OCI-LY7 (cell line): Measurements from ENCODE around the gene GPR183. TPM values are rescaled to one million over a fixed set of nuclear protein-coding genes. Genes with fewer than 3 reads are reported as not detected.

ENCODE experiments used
- BruUV-seq: library from RNA; stranded (reverse); fragments of 400-500 nt; replicated peaks from 2 replicates; lab custom pipeline; 2021; lab: Mats Ljungman, UMichigan
- CTCF ChIA-PET: fragments of 300-600 bp; sonication (Branson Sonifier 250); formaldehyde crosslinking; loops from one replicate; lab custom pipeline; 2022; ENCODE audit warnings: antibody characterized with exemption; ENCODE audit not compliant: unreplicated experiment; lab: Charles Lee
- POLR2A ChIA-PET: fragments of 300-600 bp; sonication (Branson Sonifier 250); formaldehyde crosslinking; loops from one replicate; lab custom pipeline; 2022; ENCODE audit warnings: antibody characterized with exemption; lab: Charles Lee
- DNase-seq: peaks from one replicate; pipeline ENCODE4 v3.0.0-alpha.2; 2015; ENCODE audit warnings: low spot score
- H2AFZ ChIP-seq: fragments of 200-600 bp; sonication (generic), shearing (Covaris generic); 2 replicates; pipeline ENCODE4 v1.6.1; 2014; ENCODE audit warnings: mild to moderate bottlenecking, antibody characterized with exemption, low read length, moderate library complexity
- H3K27ac ChIP-seq: fragments of 200-600 bp; sonication (generic); 2 replicates; pipeline ENCODE4 v1.5.1; 2014; ENCODE audit warnings: mixed run types, low read depth, mild to moderate bottlenecking, moderate library complexity, low read length, inconsistent platforms; ENCODE audit not compliant: poor library complexity, severe bottlenecking
- H3K36me3 ChIP-seq: fragments of 200-600 bp; sonication (generic); 2 replicates; pipeline ENCODE4 v1.6.1; 2014; ENCODE audit warnings: mild to moderate bottlenecking, antibody characterized with exemption, low read length, moderate library complexity, mixed read lengths; ENCODE audit not compliant: insufficient read depth
- H3K4me1 ChIP-seq: fragments of 200-600 bp; sonication (generic); 2 replicates; pipeline ENCODE4 v1.5.1; 2014; ENCODE audit warnings: mild to moderate bottlenecking, low read length; ENCODE audit not compliant: insufficient read depth, poor library complexity, severe bottlenecking
- H3K4me2 ChIP-seq: fragments of 200-600 bp; sonication (generic); 2 replicates; pipeline ENCODE4 v1.6.1; 2014; ENCODE audit warnings: mild to moderate bottlenecking, low read length
- H3K4me3 ChIP-seq: fragments of 200-600 bp; sonication (generic); 2 replicates; pipeline ENCODE4 v1.5.1; 2014; ENCODE audit warnings: mild to moderate bottlenecking, low read depth, low read length; ENCODE audit not compliant: poor library complexity, severe bottlenecking
- H3K79me2 ChIP-seq: fragments of 200-600 bp; sonication (generic); 2 replicates; pipeline ENCODE4 v1.6.1; 2016; ENCODE audit warnings: low read depth, mild to moderate bottlenecking, low read length, moderate library complexity, mixed read lengths; ENCODE audit not compliant: insufficient read depth
- H3K9me2 ChIP-seq: fragments of 200-600 bp; sonication (generic); 2 replicates; pipeline ENCODE4 v1.6.1; 2016; ENCODE audit warnings: mild to moderate bottlenecking, low read length, mixed read lengths; ENCODE audit not compliant: insufficient read depth
- H3K9me3 ChIP-seq: fragments of 200-600 bp; sonication (generic); 2 replicates; pipeline ENCODE4 v1.6.1; 2014; ENCODE audit warnings: mild to moderate bottlenecking, mixed run types, low read length, mixed read lengths
- H4K20me1 ChIP-seq: fragments of 200-600 bp; sonication (generic); 2 replicates; pipeline ENCODE4 v1.6.1; 2014; ENCODE audit warnings: mild to moderate bottlenecking, antibody characterized with exemption, low read length, moderate library complexity, mixed read lengths; ENCODE audit not compliant: insufficient read depth
- EZH2phosphoT487 ChIP-seq: fragments of 200-600 bp; sonication (generic); IDR thresholded peaks from 2 replicates; pipeline ENCODE4 v1.6.1; 2018; ENCODE audit warnings: low read depth, borderline replicate concordance, mild to moderate bottlenecking, mixed run types, antibody characterized with exemption, low read length, moderate library complexity, mixed read lengths
- intact Hi-C: fragments of 100-400 bp; cut with micrococcal nuclease; formaldehyde crosslinking; loops from one replicate; pipeline ENCODE4 v1.10.0; 2022; ENCODE audit not compliant: unreplicated experiment
- total RNA-seq, 2 experiments: library from RNA; depleted of rRNA in 1 of 2; stranded (reverse); fragments of >200 nt in 1 of 2; shearing (Covaris generic) in 1 of 2; gene quantifications; 2 replicates each; pipeline ENCODE4 v1.2.3, GENCODE V29; 2014 to 2022
- TF ChIP-seq, protein P1 (sequence below): fragments of 200-600 bp; sonication (generic); conservative IDR thresholded peaks from 2 replicates; pipeline ENCODE4 v1.5.1; 2014; ENCODE audit warnings: mild to moderate bottlenecking, antibody characterized with exemption, low read length, moderate library complexity, mixed read lengths

GPR183 gene
- total RNA-seq, 2 experiments from 2014 or later = not detected

DNA sequence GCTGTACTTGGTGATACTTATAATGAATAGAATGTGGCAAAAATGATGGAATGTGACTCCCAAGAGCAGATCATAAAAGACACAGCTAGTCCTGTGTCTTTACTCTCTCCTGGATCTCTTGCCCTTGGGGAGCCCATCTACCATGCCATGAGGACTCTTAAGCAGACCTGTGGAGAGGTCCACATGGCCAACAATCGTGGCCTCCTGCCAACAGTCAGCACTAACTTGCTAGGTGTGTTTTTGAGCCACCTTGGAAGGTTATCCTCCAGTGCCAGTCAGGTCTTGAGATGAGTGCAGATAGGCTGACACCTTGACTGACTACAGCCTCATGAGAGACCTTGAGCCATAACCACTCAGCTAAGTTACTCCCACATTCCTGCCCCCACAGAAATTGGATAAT is 22.3 kb upstream of the GPR183 start:
- intact Hi-C loops = no loop called here
- ChIA-PET CTCF (no interaction called here), POLR2A (interaction anchor here (1.0 kb wide), 1 partner anchor 31 kb away, joined by 3 read pairs; no protein-coding TSS in a partner anchor)

DNA sequence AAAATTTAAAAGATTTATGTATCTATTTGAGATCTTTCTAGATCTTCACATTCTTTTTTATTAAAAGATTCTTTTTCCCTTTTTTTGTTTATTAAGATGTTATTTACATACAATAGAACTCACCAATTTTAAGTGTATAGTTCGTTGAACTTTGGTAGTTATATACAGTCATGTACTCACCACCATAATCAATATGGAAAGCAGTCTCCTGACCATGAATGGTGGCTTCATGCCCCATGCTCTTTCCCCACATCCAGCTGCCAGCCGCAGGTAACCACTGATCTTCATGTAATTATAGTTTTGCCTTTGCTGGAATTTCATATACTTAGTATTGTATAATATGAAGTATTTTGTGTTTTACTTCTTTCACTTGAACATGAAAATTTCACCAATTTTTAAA is 20.6 kb upstream of the GPR183 start:
- Histone ChIP-seq H3K79me2 (no peaks in the 10 kb centered on the region), H3K36me3 (peaks cover 25% of the 10 kb centered on the region), H3K27ac (no peak overlapping the region), H2AFZ (no peak overlapping the region), H3K9me3 (no peaks in the 10 kb centered on the region), H4K20me1 (peaks cover 3% of the 10 kb centered on the region; the same call in 1 of the 2 replicates), H3K9me2 (no peaks in the 10 kb centered on the region), H3K4me2 (no peak overlapping the region), H3K4me1 (peaks cover 39% of the 10 kb centered on the region), H3K4me3 (no peak overlapping the region)
- no peak for TF ChIP-seq EZH2phosphoT487
- TF ChIP-seq, protein P1, sequence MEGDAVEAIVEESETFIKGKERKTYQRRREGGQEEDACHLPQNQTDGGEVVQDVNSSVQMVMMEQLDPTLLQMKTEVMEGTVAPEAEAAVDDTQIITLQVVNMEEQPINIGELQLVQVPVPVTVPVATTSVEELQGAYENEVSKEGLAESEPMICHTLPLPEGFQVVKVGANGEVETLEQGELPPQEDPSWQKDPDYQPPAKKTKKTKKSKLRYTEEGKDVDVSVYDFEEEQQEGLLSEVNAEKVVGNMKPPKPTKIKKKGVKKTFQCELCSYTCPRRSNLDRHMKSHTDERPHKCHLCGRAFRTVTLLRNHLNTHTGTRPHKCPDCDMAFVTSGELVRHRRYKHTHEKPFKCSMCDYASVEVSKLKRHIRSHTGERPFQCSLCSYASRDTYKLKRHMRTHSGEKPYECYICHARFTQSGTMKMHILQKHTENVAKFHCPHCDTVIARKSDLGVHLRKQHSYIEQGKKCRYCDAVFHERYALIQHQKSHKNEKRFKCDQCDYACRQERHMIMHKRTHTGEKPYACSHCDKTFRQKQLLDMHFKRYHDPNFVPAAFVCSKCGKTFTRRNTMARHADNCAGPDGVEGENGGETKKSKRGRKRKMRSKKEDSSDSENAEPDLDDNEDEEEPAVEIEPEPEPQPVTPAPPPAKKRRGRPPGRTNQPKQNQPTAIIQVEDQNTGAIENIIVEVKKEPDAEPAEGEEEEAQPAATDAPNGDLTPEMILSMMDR = no peak
- ChIA-PET CTCF (no interaction called here), POLR2A (no interaction called here)
- no TSS peak for BruUV-seq
- intact Hi-C loops = no loop called here
- DNase-seq = no peak

More for the DNA sequence above, 22.3 kb upstream of the GPR183 start:
- Histone ChIP-seq H4K20me1 (peaks cover 3% of the 10 kb centered on the region; the same call in 1 of the 2 replicates), H3K4me2 (no peak overlapping the region), H3K9me2 (no peaks in the 10 kb centered on the region), H2AFZ (no peak overlapping the region), H3K4me3 (no peak overlapping the region), H3K9me3 (no peaks in the 10 kb centered on the region), H3K4me1 (peaks cover 44% of the 10 kb centered on the region), H3K36me3 (peaks cover 23% of the 10 kb centered on the region), H3K27ac (no peak overlapping the region), H3K79me2 (no peaks in the 10 kb centered on the region)
- DNase-seq = no peak
- BruUV-seq = no TSS peak
- TF ChIP-seq, protein P1 = no peak
- TF ChIP-seq EZH2phosphoT487 = no peak

DNA sequence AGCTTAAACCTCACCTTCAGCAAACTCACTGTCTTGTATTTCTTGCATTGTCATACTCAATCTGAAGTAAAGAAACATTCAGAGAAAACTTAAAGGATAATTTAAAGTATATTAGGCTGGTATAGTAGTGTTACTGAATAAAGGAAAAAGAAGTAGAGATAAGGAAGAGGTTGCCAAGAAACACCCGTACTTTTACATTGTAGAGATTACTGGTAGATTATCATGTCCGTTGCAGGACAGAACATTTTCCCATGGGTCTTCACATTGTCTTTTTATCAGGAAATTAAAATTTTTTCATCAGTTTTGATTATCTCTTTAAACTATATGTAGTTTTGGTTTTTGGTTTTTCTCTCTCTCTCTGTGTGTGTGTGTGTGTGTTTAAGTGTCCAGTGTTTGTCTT is 19.9 kb upstream of the GPR183 start:
- H3K79me2 ChIP-seq = no peaks in the 10 kb centered on the region
- ChIA-PET POLR2A (no interaction called here), CTCF (no interaction called here)
- H3K9me3 ChIP-seq = no peaks in the 10 kb centered on the region
- no peak for DNase-seq
- H3K9me2 ChIP-seq = no peaks in the 10 kb centered on the region
- no peak overlapping the region for H3K27ac ChIP-seq
- no peak overlapping the region for H3K4me3 ChIP-seq
- peaks cover 3% of the 10 kb centered on the region; the same call in 1 of the 2 replicates for H4K20me1 ChIP-seq
- intact Hi-C loops = no loop called here
- H3K4me1 ChIP-seq = peaks cover 33% of the 10 kb centered on the region
- TF ChIP-seq EZH2phosphoT487 = no peak
- TF ChIP-seq, protein P1 = no peak
- BruUV-seq = no TSS peak
- H3K4me2 ChIP-seq = peak overlapping the region; percentile 68; the same call in 1 of the 2 replicates
- H3K36me3 ChIP-seq = peaks cover 29% of the 10 kb centered on the region
- H2AFZ ChIP-seq = no peak overlapping the region
